K562 (cell line): ENCODE results near the gene CBFA2T3. TPM values are rescaled to one million over a fixed set of nuclear protein-coding genes. Genes with fewer than 3 reads are reported as not detected.

Source experiments
- ATAC-seq: fragments of 200-7000 bp; cut with Tn5 transposase; 3 replicates; pipeline ENCODE4 v1.9.1; 2020; ENCODE audit warnings: moderate library complexity
- BruUV-seq: library from RNA; stranded (reverse); fragments of 400-500 nt; replicated peaks from 2 replicates; lab custom pipeline; 2021; lab: Mats Ljungman, UMichigan
- CTCF ChIA-PET: fragments of 300-600 bp; formaldehyde crosslinking; extraction: SDS; loops from one replicate; lab custom pipeline; 2021; ENCODE audit warnings: low intra/inter-chr PET ratio; lab: Yijun Ruan, JAX
- POLR2A ChIA-PET: fragments of 300-600, 350-650 bp; sonication (Branson Sonifier 250); formaldehyde crosslinking; extraction: SDS; loops from one replicate; lab custom pipeline; 2021; ENCODE audit warnings: antibody characterized with exemption, inconsistent platforms; lab: Yijun Ruan, JAX
- DNase-seq, 4 experiments: peaks; one replicate each; pipeline versions ENCODE4 v3.0.0 to v3.0.0-alpha.2; 2011 to 2018; ENCODE audit warnings: low spot score in 3 of 4, mixed read lengths in 3 of 4; ENCODE audit errors: extremely low read depth in 1 of 4
- FAIRE-seq: peaks from 2 replicates; lab custom pipeline; 2011; peaks lifted over from hg19 to GRCh38; lab: Jason Lieb, UNC
- H2AFZ ChIP-seq: 2 replicates; pipeline ENCODE4 v1.6.0; 2011; ENCODE audit warnings: low read depth, low read length, control low read depth, inconsistent platforms
- H3K27ac ChIP-seq: fragments of 200-600 bp; 3 replicates; pipeline ENCODE4 v1.8.0; 2011; ENCODE audit warnings: low read depth, mild to moderate bottlenecking, control low read depth, inconsistent platforms, low read length, moderate library complexity, mixed read lengths; ENCODE audit errors: extremely low read depth
- H3K27me3 ChIP-seq, 2 experiments: fragments of 300-600 bp in 1 of 2; 2 replicates in 1 of 2; 3 replicates in 1 of 2; pipeline versions ENCODE4 v1.6.0 to v1.8.0; 2011; ENCODE audit warnings: inconsistent platforms in 2 of 2, low read length in 2 of 2, mild to moderate bottlenecking in 1 of 2, mixed read lengths in 1 of 2, moderate library complexity in 1 of 2; ENCODE audit not compliant: control insufficient read depth in 2 of 2, insufficient read depth in 2 of 2
- H3K36me3 ChIP-seq: fragments of 300-600 bp; 3 replicates; pipeline ENCODE4 v1.8.0; 2011; ENCODE audit warnings: mild to moderate bottlenecking, low read length, inconsistent platforms; ENCODE audit not compliant: control insufficient read depth, insufficient read depth
- H3K4me1 ChIP-seq, 2 experiments: fragments of 200-600 bp in 1 of 2; replicated peaks in 1 of 2; 2 replicates in 1 of 2; 3 replicates in 1 of 2; pipeline versions ENCODE4 v1.5.1 to v1.8.0; 2011; ENCODE audit warnings: inconsistent platforms in 2 of 2, low read length in 2 of 2, mild to moderate bottlenecking in 1 of 2, mixed read lengths in 1 of 2, moderate library complexity in 1 of 2; ENCODE audit not compliant: control insufficient read depth in 2 of 2, insufficient read depth in 2 of 2
- H3K4me2 ChIP-seq: 2 replicates; pipeline ENCODE4 v1.6.1; 2011; ENCODE audit warnings: low read length, control low read depth, inconsistent platforms, mixed read lengths; ENCODE audit not compliant: insufficient read depth
- H3K4me3 ChIP-seq: fragments of 200-600 bp; sonication (generic), shearing (Covaris generic); 2 replicates; pipeline ENCODE4 v1.5.1; 2016; ENCODE audit warnings: control low read depth, inconsistent platforms
- H3K79me2 ChIP-seq: fragments of 200-600 bp; 3 replicates; pipeline ENCODE4 v1.8.0; 2011; ENCODE audit warnings: low read length, inconsistent platforms; ENCODE audit not compliant: control insufficient read depth, insufficient read depth
- H3K9ac ChIP-seq, 2 experiments: 2 replicates each; pipeline versions ENCODE4 v1.6.0 to v1.6.1; 2011; ENCODE audit warnings: low read depth in 2 of 2, low read length in 2 of 2, control low read depth in 1 of 2, inconsistent platforms in 1 of 2, mild to moderate bottlenecking in 1 of 2, mixed read lengths in 1 of 2; ENCODE audit not compliant: insufficient read depth in 1 of 2
- H3K9me1 ChIP-seq: one replicate; pipeline ENCODE4 v1.6.0; 2011; ENCODE audit warnings: inconsistent platforms, mild to moderate bottlenecking, low read length, moderate library complexity; ENCODE audit not compliant: control insufficient read depth, insufficient read depth
- H3K9me3 ChIP-seq: replicated peaks from 2 replicates; pipeline ENCODE4 v1.5.1; 2011; ENCODE audit warnings: low read depth, low read length, inconsistent platforms; ENCODE audit not compliant: control insufficient read depth, insufficient read depth
- H4K20me1 ChIP-seq: replicated peaks from 2 replicates; pipeline ENCODE4 v1.6.1; 2011; ENCODE audit warnings: low read length, inconsistent platforms, mixed read lengths; ENCODE audit not compliant: control insufficient read depth, insufficient read depth
- CEBPZ ChIP-seq: fragments of 150-350 bp; IDR thresholded peaks from 2 replicates; pipeline ENCODE4 v1.6.1; 2014; ENCODE audit warnings: low read depth, mild to moderate bottlenecking, low read length, borderline replicate concordance
- CTCF ChIP-seq, 3 experiments: IDR thresholded peaks in 2 of 3; conservative IDR thresholded peaks in 1 of 3; 2 replicates each; pipeline ENCODE4 v1.5.1; 2011 to 2012; ENCODE audit warnings: low read length in 3 of 3, mild to moderate bottlenecking in 3 of 3, control low read depth in 2 of 3, improper control_type of control experiment in 1 of 3, inconsistent platforms in 1 of 3, low read depth in 1 of 3, mixed read lengths in 1 of 3, moderate library complexity in 1 of 3; ENCODE audit not compliant: insufficient read depth in 2 of 3
- ELF4 ChIP-seq: fragments of 450-650 bp; formaldehyde crosslinking; IDR thresholded peaks from 2 replicates; pipeline ENCODE4 v1.4.0; 2022; ENCODE audit warnings: missing genetic modification characterization
- NONO ChIP-seq, 2 experiments: fragments of 200-400 bp in 1 of 2; fragments of 450-650 bp in 1 of 2; formaldehyde crosslinking in 1 of 2; IDR thresholded peaks; 2 replicates each; pipeline ENCODE4 v1.6.1; 2017; ENCODE audit warnings: low read depth in 2 of 2, mild to moderate bottlenecking in 2 of 2, moderate library complexity in 2 of 2, low read length in 1 of 2
- POLR3A ChIP-seq: IDR thresholded peaks from 2 replicates; pipeline ENCODE4 v1.6.1; 2011; ENCODE audit warnings: borderline replicate concordance, mild to moderate bottlenecking, moderate library complexity; ENCODE audit not compliant: insufficient read length, insufficient read depth; ENCODE audit errors: extremely low read depth
- POLR3G ChIP-seq: IDR thresholded peaks from 2 replicates; pipeline ENCODE4 v1.6.1; 2011; ENCODE audit not compliant: insufficient read length, insufficient replicate concordance; ENCODE audit errors: extremely low read depth
- TCF3 ChIP-seq: sonication (generic); formaldehyde crosslinking; IDR thresholded peaks from 2 replicates; pipeline ENCODE4 v1.4.0; 2020; ENCODE audit warnings: mild to moderate bottlenecking, missing genetic modification reagents
- TEAD2 ChIP-seq: fragments of 450-650 bp; IDR thresholded peaks from 2 replicates; pipeline ENCODE4 v1.6.1; 2016; ENCODE audit warnings: missing genetic modification characterization, control low read depth, missing compliant biosample characterization
- TOE1 ChIP-seq, 2 experiments: fragments of 450-650 bp in 1 of 2; sonication (generic) in 1 of 2; formaldehyde crosslinking in 1 of 2; IDR thresholded peaks; 2 replicates each; pipeline versions ENCODE4 v1.7.1 to v1.8.0; 2016 to 2022; ENCODE audit warnings: borderline replicate concordance in 2 of 2, mild to moderate bottlenecking in 2 of 2, antibody characterized with exemption in 1 of 2, inconsistent platforms in 1 of 2, low read depth in 1 of 2, missing genetic modification reagents in 1 of 2, moderate library complexity in 1 of 2
- ZNF766 ChIP-seq: fragments of 200-800 bp; sonication (Bioruptor generic); conservative IDR thresholded peaks from 2 replicates; pipeline ENCODE4 v1.6.1; 2016; ENCODE audit warnings: missing genetic modification characterization, missing compliant biosample characterization
- ZNF77 ChIP-seq: fragments of 250-450 bp; sonication (Bioruptor Pico); IDR thresholded peaks from 2 replicates; pipeline ENCODE4 v1.5.0; 2020
- WGBS: fragments of 100-300 bp; shearing (Covaris generic); methylation state at CpG from one replicate; pipeline ENCODE4 v1.1.6; 2016; ENCODE audit warnings: low coverage, mixed read lengths; ENCODE audit not compliant: insufficient coverage; ENCODE audit errors: missing lambda C conversion rate; 5-methylcytosine and 5-hydroxymethylcytosine counted together
- in situ Hi-C: fragments of 300-500 bp; cut with MboI; formaldehyde crosslinking; loops from 4 replicates; pipeline ENCODE4 v1.15.0; 2018; ENCODE audit warnings: inconsistent platforms, mixed read lengths
- intact Hi-C: fragments of 100-400 bp; cut with micrococcal nuclease; formaldehyde crosslinking; loops from 2 replicates; pipeline ENCODE4 v1.14.2; 2022
- polyA plus RNA-seq, 8 experiments: library from polyadenylated mRNA; depleted of rRNA in 4 of 8; stranded (reverse) in 5 of 8; unstranded in 3 of 8; fragments of >200 nt; fragmentation: Nextera tagmentation in 2 of 8; fragmentation: Illumina TruSeq in 1 of 8; extraction: Ambion mirVana in 2 of 8; extraction: Trizol in 1 of 8; gene quantifications; 2 replicates each; pipeline versions ENCODE4 v1.2.1 to v1.2.3, GENCODE V29; 2011 to 2014; ENCODE audit warnings: inconsistent platforms in 1 of 8, missing spikeins in 1 of 8
- total RNA-seq, 7 experiments: library from RNA; depleted of rRNA in 6 of 7; stranded (reverse); fragments of >200 nt in 6 of 7; fragmentation: Illumina TruSeq in 2 of 7; extraction: Trizol in 2 of 7; gene quantifications; 2 replicates each; pipeline versions ENCODE4 v1.2.1 to v1.2.3, GENCODE V29; 2011 to 2021; ENCODE audit warnings: low replicate concordance in 1 of 7

Gene CBFA2T3
- total and polyA plus RNA-seq, 9 of the 15 experiments (the other 6 are each of a cell fraction or from before 2014, with no cell fraction given), result 2.3 to 145 (median 6.7) TPM

- 79% methylated on average over 17 of the region's 21 CpGs for WGBS
- ChIA-PET POLR2A (interaction anchor here (0.6 to 1.4 kb wide), 5 partner anchors 12 to 457 kb away, joined by 3 to 4 read pairs (median 3); partner anchors contain the start of gene ZNF778), CTCF (no interaction called here)
- H3K4me2 ChIP-seq, result no peak overlapping the region
- FAIRE-seq (no peak), ATAC-seq (no peak), DNase-seq (no peak)
- no peaks in the 10 kb centered on the region for H3K9me1 ChIP-seq
- H3K27ac ChIP-seq, result no peak overlapping the region
- H2AFZ ChIP-seq, result no peak overlapping the region
- no TSS peak for BruUV-seq
- H4K20me1 ChIP-seq, result no peaks in the 10 kb centered on the region; the same call in 1 of the 2 replicates
- H3K27me3 ChIP-seq, result no peaks in the 10 kb centered on the region
- no peaks in the 10 kb centered on the region for H3K79me2 ChIP-seq
- H3K4me3 ChIP-seq, result no peak overlapping the region
- H3K4me1 ChIP-seq, result peaks cover 0 to 53% of the 10 kb centered on the region in 2 experiments; a peak in 2 of 5 replicates
- no peaks in the 10 kb centered on the region for H3K9me3 ChIP-seq
- H3K9ac ChIP-seq, result no peak overlapping the region
- no peaks in the 10 kb centered on the region for H3K36me3 ChIP-seq
- in situ Hi-C loops (no loop called here), intact Hi-C loops (no loop called here)
- TF ChIP-seq TEAD2, result no peak
- no peak for TF ChIP-seq TCF3
- no peak for TF ChIP-seq ZNF766 (CRISPR knock-in tag)
- TF ChIP-seq POLR3G, result no peak
- no peak for TF ChIP-seq TOE1 (IDR thresholded peaks at IDR 0.05; ENCODE audit: borderline replicate concordance)
- no peak for TF ChIP-seq TOE1 (CRISPR knock-in tag; IDR thresholded peaks at IDR 0.05; ENCODE audit: borderline replicate concordance, low read depth)
- TF ChIP-seq NONO (IDR thresholded peaks at IDR 0.05; ENCODE audit: low read depth in 2 of 2, low read length in 1 of 2), result no peak
- no peak for TF ChIP-seq ELF4 (CRISPR knock-in tag)
- TF ChIP-seq ZNF77 (CRISPR knock-in tag), result no peak
- no peak for TF ChIP-seq POLR3A
- no peak for TF ChIP-seq CEBPZ
- no peak for TF ChIP-seq CTCF (IDR thresholded peaks at IDR 0.05 in 2 of 3, conservative IDR thresholded peaks at IDR 0.05 in 1 of 3; ENCODE audit: insufficient read depth in 2 of 3, low read depth in 1 of 3, low read length in 3 of 3)
These were observed 149.3 kb downstream of the CBFA2T3 start for GRCh38 chr16:88827727-88828126.
